GM12892 (cell line): Measurements from ENCODE around the gene BEAN1.

Experiments used
- POLR2A ChIP-seq: IDR thresholded peaks from 2 replicates; pipeline ENCODE4 v1.6.1; 2011; ENCODE audit warnings: low read depth, low read length, control low read depth
- POLR2AphosphoS5 ChIP-seq: IDR thresholded peaks from 2 replicates; pipeline ENCODE4 v1.6.1; 2011; ENCODE audit warnings: low read depth, low read length, control low read depth
- TAF1 ChIP-seq: IDR thresholded peaks from 2 replicates; pipeline ENCODE4 v1.6.1; 2011; ENCODE audit warnings: low read depth, mild to moderate bottlenecking, control low read depth, low read length, borderline replicate concordance

GRCh38 chr16:66486773-66487579 lies 59.9 kb downstream of the BEAN1 start:
- TF ChIP-seq POLR2A, result no peak
- no peak for TF ChIP-seq TAF1
- TF ChIP-seq POLR2AphosphoS5, result no peak
